OCI-LY7 (cell line): ENCODE measurements around the gene TRIM8. TPM values are rescaled to one million over a fixed set of nuclear protein-coding genes. Genes with fewer than 3 reads are reported as not detected.
"Not testable (repeated sequence)": the region's sequence is repeated elsewhere in the genome, so short reads cannot be mapped to it uniquely, and the experiment has no call there.

Experiments used
- BruUV-seq: library from RNA; stranded (reverse); fragments of 400-500 nt; replicated peaks from 2 replicates; lab custom pipeline; 2021; lab: Mats Ljungman, UMichigan
- CTCF ChIA-PET: fragments of 300-600 bp; sonication (Branson Sonifier 250); formaldehyde crosslinking; loops from one replicate; lab custom pipeline; 2022; ENCODE audit warnings: antibody characterized with exemption; ENCODE audit not compliant: unreplicated experiment; lab: Charles Lee
- POLR2A ChIA-PET: fragments of 300-600 bp; sonication (Branson Sonifier 250); formaldehyde crosslinking; loops from one replicate; lab custom pipeline; 2022; ENCODE audit warnings: antibody characterized with exemption; lab: Charles Lee
- DNase-seq: peaks from one replicate; pipeline ENCODE4 v3.0.0-alpha.2; 2015; ENCODE audit warnings: low spot score
- H2AFZ ChIP-seq: fragments of 200-600 bp; sonication (generic), shearing (Covaris generic); 2 replicates; pipeline ENCODE4 v1.6.1; 2014; ENCODE audit warnings: mild to moderate bottlenecking, antibody characterized with exemption, low read length, moderate library complexity
- H3K27ac ChIP-seq: fragments of 200-600 bp; sonication (generic); 2 replicates; pipeline ENCODE4 v1.5.1; 2014; ENCODE audit warnings: mixed run types, low read depth, mild to moderate bottlenecking, moderate library complexity, low read length, inconsistent platforms; ENCODE audit not compliant: poor library complexity, severe bottlenecking
- H3K36me3 ChIP-seq: fragments of 200-600 bp; sonication (generic); 2 replicates; pipeline ENCODE4 v1.6.1; 2014; ENCODE audit warnings: mild to moderate bottlenecking, antibody characterized with exemption, low read length, moderate library complexity, mixed read lengths; ENCODE audit not compliant: insufficient read depth
- H3K4me1 ChIP-seq: fragments of 200-600 bp; sonication (generic); 2 replicates; pipeline ENCODE4 v1.5.1; 2014; ENCODE audit warnings: mild to moderate bottlenecking, low read length; ENCODE audit not compliant: insufficient read depth, poor library complexity, severe bottlenecking
- H3K4me2 ChIP-seq: fragments of 200-600 bp; sonication (generic); 2 replicates; pipeline ENCODE4 v1.6.1; 2014; ENCODE audit warnings: mild to moderate bottlenecking, low read length
- H3K4me3 ChIP-seq: fragments of 200-600 bp; sonication (generic); 2 replicates; pipeline ENCODE4 v1.5.1; 2014; ENCODE audit warnings: mild to moderate bottlenecking, low read depth, low read length; ENCODE audit not compliant: poor library complexity, severe bottlenecking
- H3K79me2 ChIP-seq: fragments of 200-600 bp; sonication (generic); 2 replicates; pipeline ENCODE4 v1.6.1; 2016; ENCODE audit warnings: low read depth, mild to moderate bottlenecking, low read length, moderate library complexity, mixed read lengths; ENCODE audit not compliant: insufficient read depth
- H3K9me2 ChIP-seq: fragments of 200-600 bp; sonication (generic); 2 replicates; pipeline ENCODE4 v1.6.1; 2016; ENCODE audit warnings: mild to moderate bottlenecking, low read length, mixed read lengths; ENCODE audit not compliant: insufficient read depth
- H3K9me3 ChIP-seq: fragments of 200-600 bp; sonication (generic); 2 replicates; pipeline ENCODE4 v1.6.1; 2014; ENCODE audit warnings: mild to moderate bottlenecking, mixed run types, low read length, mixed read lengths
- H4K20me1 ChIP-seq: fragments of 200-600 bp; sonication (generic); 2 replicates; pipeline ENCODE4 v1.6.1; 2014; ENCODE audit warnings: mild to moderate bottlenecking, antibody characterized with exemption, low read length, moderate library complexity, mixed read lengths; ENCODE audit not compliant: insufficient read depth
- EZH2phosphoT487 ChIP-seq: fragments of 200-600 bp; sonication (generic); IDR thresholded peaks from 2 replicates; pipeline ENCODE4 v1.6.1; 2018; ENCODE audit warnings: low read depth, borderline replicate concordance, mild to moderate bottlenecking, mixed run types, antibody characterized with exemption, low read length, moderate library complexity, mixed read lengths
- intact Hi-C: fragments of 100-400 bp; cut with micrococcal nuclease; formaldehyde crosslinking; loops from one replicate; pipeline ENCODE4 v1.10.0; 2022; ENCODE audit not compliant: unreplicated experiment
- total RNA-seq, 2 experiments: library from RNA; depleted of rRNA in 1 of 2; stranded (reverse); fragments of >200 nt in 1 of 2; shearing (Covaris generic) in 1 of 2; gene quantifications; 2 replicates each; pipeline ENCODE4 v1.2.3, GENCODE V29; 2014 to 2022
- TF ChIP-seq, protein P1 (sequence below): fragments of 200-600 bp; sonication (generic); conservative IDR thresholded peaks from 2 replicates; pipeline ENCODE4 v1.5.1; 2014; ENCODE audit warnings: mild to moderate bottlenecking, antibody characterized with exemption, low read length, moderate library complexity, mixed read lengths

Gene TRIM8
- total RNA-seq, 2 experiments from 2014 or later = 54.2 to 92.1 TPM

DNA sequence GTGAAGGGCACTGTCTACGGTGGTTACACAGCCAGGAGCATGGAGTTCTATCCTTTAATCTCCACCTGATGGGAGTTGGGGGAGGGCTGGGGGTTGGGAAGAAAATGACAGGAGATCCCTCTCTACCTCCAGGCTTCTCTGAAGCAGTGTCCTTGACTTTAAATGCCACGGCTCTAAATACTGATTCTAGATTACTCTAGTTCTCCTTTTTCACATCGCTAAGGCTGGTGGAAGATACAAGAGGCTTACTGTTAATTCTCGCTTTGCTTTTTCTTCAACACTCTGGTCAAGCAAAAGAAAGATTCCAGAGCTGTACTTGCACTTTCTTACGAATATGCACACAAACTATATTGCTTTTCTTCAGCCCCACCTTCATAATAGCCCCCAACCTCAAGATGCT is 39.5 kb downstream of the TRIM8 start:
- Histone ChIP-seq H3K4me1 (peaks cover 6% of the 10 kb centered on the region), H3K9me3 (no peaks in the 10 kb centered on the region), H3K4me2 (no peak overlapping the region), H3K9me2 (no peaks in the 10 kb centered on the region), H3K79me2 (no peaks in the 10 kb centered on the region), H2AFZ (no peak overlapping the region), H3K4me3 (no peak overlapping the region), H3K36me3 (peaks cover 52% of the 10 kb centered on the region), H3K27ac (no peak overlapping the region), H4K20me1 (no peaks in the 10 kb centered on the region)
- ChIA-PET CTCF (no interaction called here), POLR2A (no interaction called here)
- TF ChIP-seq, protein P1, sequence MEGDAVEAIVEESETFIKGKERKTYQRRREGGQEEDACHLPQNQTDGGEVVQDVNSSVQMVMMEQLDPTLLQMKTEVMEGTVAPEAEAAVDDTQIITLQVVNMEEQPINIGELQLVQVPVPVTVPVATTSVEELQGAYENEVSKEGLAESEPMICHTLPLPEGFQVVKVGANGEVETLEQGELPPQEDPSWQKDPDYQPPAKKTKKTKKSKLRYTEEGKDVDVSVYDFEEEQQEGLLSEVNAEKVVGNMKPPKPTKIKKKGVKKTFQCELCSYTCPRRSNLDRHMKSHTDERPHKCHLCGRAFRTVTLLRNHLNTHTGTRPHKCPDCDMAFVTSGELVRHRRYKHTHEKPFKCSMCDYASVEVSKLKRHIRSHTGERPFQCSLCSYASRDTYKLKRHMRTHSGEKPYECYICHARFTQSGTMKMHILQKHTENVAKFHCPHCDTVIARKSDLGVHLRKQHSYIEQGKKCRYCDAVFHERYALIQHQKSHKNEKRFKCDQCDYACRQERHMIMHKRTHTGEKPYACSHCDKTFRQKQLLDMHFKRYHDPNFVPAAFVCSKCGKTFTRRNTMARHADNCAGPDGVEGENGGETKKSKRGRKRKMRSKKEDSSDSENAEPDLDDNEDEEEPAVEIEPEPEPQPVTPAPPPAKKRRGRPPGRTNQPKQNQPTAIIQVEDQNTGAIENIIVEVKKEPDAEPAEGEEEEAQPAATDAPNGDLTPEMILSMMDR = no peak
- TF ChIP-seq EZH2phosphoT487 = no peak
- intact Hi-C loops = no loop called here
- no TSS peak for BruUV-seq
- DNase-seq = no peak

DNA sequence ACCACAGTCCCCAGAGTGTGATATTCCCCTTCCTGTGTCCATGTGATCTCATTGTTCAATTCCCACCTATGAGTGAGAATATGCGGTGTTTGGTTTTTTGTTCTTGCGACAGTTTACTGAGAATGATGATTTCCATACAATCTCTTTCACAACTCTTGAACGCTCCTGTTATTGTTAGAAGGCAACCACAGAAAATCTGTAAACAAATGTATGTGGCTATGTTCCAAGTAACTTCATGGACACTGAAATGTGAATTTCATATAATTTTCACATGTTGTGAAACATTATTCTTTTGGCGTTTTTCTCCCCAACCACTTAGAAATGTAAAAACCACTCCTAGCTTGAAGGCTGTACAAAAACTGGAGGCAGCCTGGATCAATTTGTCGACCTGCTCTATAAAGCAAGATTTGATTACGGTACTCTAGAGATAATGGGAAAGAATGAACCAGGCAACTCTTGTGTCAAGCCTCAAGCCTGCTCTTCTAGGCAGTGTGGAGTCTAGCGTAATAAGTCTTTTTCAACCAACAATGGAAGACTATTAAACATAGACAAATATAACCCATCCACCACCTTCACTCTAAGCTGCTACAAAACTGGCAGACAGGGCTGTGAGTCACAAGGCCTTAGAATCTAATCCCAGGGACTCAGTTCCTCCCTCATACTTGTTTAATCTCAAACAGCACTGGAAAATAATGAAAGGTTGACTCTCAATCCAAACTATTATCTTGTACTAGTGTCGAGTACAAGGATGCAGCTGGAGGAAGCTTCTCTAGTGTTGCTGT is 47.2 kb downstream of the TRIM8 start:
- H3K27ac ChIP-seq = no peak overlapping the region
- H3K4me2 ChIP-seq = no peak overlapping the region
- ChIA-PET POLR2A (interaction anchor here (0.6 to 1.8 kb wide), 2 partner anchors 13 to 17 kb away, joined by 3 to 6 read pairs; no protein-coding TSS in a partner anchor), CTCF (no interaction called here)
- H4K20me1 ChIP-seq = no peaks in the 10 kb centered on the region
- intact Hi-C loops = no loop called here
- H3K4me1 ChIP-seq = no peaks in the 10 kb centered on the region
- peaks cover 39% of the 10 kb centered on the region for H3K36me3 ChIP-seq
- DNase-seq = no peak
- no peaks in the 10 kb centered on the region for H3K9me3 ChIP-seq
- H3K9me2 ChIP-seq = no peaks in the 10 kb centered on the region
- H3K4me3 ChIP-seq = no peak overlapping the region
- H2AFZ ChIP-seq = no peak overlapping the region
- no TSS peak for BruUV-seq
- TF ChIP-seq EZH2phosphoT487 = no peak
- TF ChIP-seq, protein P1 = no peak
- no peaks in the 10 kb centered on the region for H3K79me2 ChIP-seq

DNA sequence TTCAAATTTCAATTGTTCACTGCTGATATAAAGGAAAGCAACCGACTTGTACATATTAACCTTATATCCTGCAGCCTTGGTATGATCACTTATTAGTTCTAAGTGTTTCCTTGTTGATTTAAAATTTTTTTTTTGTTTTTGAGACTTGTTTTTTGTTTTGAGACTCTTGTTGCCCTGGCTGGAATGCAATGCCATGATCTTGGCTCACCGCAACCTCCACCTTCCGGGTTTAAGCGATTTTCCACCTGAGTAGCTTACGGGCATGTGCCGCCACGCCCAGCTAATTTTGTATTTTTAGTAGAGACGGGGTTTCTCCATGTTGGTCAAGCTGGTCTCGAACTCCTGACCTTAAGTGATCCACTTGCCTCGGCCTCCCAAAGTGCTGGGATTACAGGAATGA is 51.1 kb downstream of the TRIM8 start:
- H3K4me2 ChIP-seq, H4K20me1 ChIP-seq, H3K9me3 ChIP-seq, H3K4me1 ChIP-seq, H3K27ac ChIP-seq, H3K4me3 ChIP-seq, H2AFZ ChIP-seq, DNase-seq, H3K79me2 ChIP-seq, H3K9me2 ChIP-seq, BruUV-seq, intact Hi-C loops, POLR2A ChIA-PET, CTCF ChIA-PET: not testable (repeated sequence)
- H3K36me3 ChIP-seq = peaks cover 49% of the 10 kb centered on the region
